GM18858 (cell line): ENCODE measurements around the gene RET.

Experiments
- ATAC-seq: cut with Tn5 transposase; IDR thresholded peaks from one replicate; pipeline ENCODE4 v1.9.1; 2021; ENCODE audit not compliant: unreplicated experiment

Gene RET

GRCh38 chr10:43160921-43161255, 84.0 kb downstream of the RET start:
- ATAC-seq = peak; percentile 67

- ATAC-seq = no peak
Observed at GRCh38 chr10:43162604-43163003, 85.7 kb downstream of the RET start.

DNA sequence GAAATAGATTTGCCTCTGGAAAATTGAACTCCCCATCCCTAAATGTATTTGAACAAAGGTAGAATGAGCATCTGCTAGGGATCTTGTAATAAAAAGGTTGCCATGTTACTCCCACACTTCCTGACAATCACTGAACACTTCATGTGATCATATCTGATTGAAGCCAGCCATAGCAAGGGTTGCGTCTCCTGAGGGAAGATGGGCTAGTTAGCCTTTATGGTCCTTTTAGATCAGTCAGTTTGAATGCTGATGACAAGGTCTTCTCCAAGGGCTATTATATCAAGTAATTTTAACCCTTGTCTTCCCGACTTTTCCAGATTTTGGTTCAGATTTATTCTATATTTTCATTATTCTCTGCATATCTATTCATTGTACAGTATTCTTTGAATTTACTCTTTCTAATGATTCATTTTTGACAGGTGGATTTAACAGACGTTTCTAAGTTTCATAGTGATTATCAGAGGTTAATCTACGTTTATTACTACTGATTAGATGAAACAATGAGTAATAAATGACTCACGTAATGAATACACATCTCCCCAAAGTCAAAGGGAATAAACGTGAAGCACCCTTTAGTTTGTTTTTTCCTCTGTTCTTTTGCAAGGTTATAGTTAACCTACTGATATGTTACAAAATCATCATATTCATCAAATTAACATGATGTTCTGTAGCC, 89.5 kb downstream of the RET start:
- no peak for ATAC-seq

DNA sequence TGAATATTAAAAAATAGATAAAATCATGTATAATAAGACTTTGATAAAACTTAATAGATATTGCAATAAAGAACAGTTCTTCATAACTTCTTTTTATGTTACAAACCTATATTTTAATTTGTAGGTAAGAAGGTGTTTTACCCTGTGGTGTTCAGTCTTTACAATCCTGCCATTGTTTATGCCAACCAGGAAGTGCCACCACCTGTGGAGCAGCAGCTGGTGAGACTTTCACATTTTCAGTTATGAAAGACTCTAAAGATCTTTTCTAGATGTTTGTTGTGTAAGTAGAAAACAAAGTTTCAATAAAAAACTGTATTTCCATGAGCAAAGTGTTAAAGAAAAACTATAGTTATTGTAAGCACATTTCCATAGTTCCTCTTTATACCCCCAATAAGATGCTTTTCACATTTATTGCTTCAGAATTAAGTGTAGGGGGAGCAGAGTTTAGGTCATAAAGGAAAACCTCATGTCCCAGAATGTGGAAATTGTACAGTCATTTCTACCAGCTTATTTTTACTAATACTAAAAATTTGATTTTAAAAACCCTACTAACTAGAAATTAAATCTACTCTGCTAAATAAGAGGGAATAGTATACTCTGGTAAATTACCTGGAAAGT, 90.1 kb downstream of the RET start:
- peak; percentile 76 for ATAC-seq

- no peak for ATAC-seq
Observed at GRCh38 chr10:43167498-43167889, 90.6 kb downstream of the RET start.

DNA sequence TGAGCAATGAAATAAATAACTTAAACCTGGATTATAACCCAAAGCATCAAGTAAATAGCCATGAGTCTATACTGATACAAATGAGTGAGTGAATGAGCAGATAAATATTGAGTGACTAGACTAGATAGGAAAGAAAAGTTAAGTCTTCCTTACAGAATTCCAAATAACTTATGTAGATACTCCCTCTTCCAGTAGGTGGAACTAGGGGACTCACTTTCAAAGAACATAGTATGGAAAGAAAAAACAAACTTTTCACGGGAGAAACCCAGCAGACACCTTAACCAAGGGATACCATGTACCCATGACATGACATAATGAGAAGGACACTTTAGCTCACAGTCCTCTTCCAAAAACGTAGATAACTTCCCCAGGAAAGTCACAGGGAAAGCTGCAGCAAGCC, 93.6 kb downstream of the RET start:
- no peak for ATAC-seq

GRCh38 chr10:43172645-43173044, 95.8 kb downstream of the RET start:
- no peak for ATAC-seq

GRCh38 chr10:43173120-43173519, 96.3 kb downstream of the RET start:
- ATAC-seq = no peak

DNA sequence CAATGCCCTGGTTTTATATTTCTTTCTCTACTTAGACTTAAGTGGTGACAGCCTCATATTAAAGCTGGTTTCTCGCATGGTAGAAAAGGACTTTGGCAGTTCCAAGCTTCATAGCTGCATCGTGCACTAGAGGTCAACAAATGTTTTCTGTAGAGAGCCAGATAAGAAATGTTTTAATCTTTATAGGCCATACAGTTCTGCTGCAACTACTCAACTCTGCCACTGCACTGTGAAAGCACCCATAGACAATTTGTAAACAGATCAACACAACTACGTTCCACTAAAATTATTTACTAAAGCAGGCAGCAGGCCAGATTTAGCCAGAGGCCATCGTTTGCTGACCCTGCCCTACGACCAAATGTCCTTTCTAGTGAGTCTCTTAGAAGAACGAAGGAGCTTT, 98.1 kb downstream of the RET start:
- ATAC-seq = no peak

DNA sequence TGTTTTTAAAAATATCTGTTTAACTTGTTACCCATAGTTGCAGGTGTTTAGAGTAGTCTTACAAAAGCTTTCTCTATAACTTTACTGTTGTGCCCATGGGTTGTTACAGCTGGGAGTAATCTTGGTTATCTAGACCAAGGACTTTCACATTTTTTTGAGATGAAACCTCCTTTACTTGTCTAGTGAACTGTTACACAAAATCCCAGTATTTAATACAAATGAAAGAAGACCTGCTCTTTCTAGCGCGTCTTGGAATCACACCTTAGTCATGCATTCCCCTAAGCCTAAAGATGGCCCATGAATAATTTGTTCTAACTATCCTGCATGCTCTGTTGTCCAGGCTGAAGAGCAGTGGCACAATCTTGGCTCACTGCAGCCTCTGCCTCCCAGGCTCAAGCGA, 99.4 kb downstream of the RET start:
- no peak for ATAC-seq

DNA sequence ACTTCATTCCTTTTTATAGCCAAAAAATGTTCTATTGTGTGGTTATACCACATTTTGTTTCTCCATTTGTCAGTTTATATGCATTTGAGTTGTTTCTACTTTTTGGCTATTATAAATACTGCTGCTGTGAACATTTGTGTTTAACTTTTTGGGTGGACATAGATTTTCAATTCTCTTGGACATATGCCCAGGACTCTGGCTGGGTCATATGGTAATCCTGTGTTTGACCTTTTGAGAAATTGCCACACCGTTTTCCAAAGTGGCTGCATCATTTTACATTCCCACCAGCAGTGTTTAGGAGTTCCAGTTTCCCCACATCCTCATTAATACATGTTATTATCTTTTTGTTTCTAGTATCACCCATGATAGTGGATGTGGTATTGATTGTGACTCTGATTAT, 100.7 kb downstream of the RET start:
- ATAC-seq = no peak
